Activated naive CD4-positive, alpha-beta T cell (primary cell): ENCODE results near the gene ICAM4.
A peak's percentile ranks its signal among the peaks of the same experiment; 100 is the strongest.
"Not testable (repeated sequence)": the region's sequence is repeated elsewhere in the genome, so short reads cannot be mapped to it uniquely, and the experiment has no call there.

ENCODE experiments used
- DNase-seq, 4 experiments: peaks; one replicate each; lab custom pipeline; 2025; lab: John Stamatoyannopoulos, UW

The ICAM4 gene

DNA sequence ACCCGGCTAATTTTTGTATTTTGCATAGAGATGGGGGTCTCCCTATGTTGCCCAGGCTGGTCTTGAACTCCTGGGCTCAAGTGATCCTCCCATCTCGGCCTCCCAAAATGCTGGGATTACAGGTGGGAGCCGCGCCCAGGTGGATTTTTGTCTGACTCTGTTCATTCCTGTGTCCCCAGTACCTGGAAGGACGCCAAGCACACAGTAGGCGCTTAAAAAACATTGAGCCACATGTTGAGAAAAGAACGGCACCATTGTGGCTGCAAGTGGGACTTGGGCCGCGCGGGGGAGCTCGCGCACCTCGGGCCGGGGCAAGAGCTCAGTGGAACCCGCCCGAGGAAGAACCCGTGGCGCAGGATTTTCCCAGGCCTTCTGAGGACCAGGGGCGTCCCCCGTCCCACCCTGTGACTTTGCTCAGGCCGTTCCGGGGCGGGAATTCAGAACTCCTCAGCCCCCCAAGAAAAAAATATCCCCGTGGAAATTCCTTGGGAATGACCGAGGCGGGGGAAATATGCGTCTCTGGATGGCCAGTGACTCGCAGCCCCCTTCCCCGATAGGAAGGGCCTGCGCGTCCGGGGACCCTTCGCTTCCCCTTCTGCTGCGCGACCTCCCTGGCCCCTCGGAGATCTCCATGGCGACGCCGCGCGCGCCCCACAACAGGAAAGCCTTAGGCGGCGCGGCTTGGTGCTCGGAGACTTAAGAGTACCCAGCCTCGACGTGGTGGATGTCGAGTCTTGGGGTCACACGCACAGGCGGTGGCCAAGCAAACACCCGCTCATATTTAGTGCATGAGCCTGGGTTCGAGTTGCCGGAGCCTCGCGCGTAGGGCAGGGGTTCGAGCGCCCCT, 17.2 kb upstream of the ICAM4 start:
- peak; percentile 66 to 87 (median 84) for DNase-seq

- DNase-seq = peak in 1 of 4 experiments; percentile 25
Measured at GRCh38 chr19:10270180-10270615, 16.6 kb upstream of the ICAM4 start.

DNA sequence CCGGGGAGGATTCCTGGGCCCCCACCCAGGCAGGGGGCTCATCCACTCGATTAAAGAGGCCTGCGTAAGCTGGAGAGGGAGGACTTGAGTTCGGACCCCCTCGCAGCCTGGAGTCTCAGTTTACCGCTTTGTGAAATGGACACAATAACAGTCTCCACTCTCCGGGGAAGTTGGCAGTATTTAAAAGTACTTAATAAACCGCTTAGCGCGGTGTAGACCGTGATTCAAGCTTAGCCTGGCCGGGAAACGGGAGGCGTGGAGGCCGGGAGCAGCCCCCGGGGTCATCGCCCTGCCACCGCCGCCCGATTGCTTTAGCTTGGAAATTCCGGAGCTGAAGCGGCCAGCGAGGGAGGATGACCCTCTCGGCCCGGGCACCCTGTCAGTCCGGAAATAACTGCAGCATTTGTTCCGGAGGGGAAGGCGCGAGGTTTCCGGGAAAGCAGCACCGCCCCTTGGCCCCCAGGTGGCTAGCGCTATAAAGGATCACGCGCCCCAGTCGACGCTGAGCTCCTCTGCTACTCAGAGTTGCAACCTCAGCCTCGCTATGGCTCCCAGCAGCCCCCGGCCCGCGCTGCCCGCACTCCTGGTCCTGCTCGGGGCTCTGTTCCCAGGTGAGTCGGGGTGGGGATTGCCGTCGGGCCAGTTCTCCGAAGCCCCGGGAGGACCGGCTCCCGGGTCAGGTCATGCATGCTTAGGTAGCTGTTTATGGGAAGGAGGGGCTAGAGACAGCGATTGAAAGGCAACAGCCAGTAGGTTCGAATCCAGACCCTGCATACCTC, 15.9 kb upstream of the ICAM4 start, which contains the start of gene ICAM1:
Gene ICAM1 (plus strand): TSS at position 505 of the 779 bp plus-strand sequence. CDS start 40 bp downstream, at position 545.
- peak in 3 of 4 experiments; percentile 37 to 58 (median 49) for DNase-seq

- DNase-seq = no peak
Measured at GRCh38 chr19:10271543-10272086, 15.1 kb upstream of the ICAM4 start.

DNA sequence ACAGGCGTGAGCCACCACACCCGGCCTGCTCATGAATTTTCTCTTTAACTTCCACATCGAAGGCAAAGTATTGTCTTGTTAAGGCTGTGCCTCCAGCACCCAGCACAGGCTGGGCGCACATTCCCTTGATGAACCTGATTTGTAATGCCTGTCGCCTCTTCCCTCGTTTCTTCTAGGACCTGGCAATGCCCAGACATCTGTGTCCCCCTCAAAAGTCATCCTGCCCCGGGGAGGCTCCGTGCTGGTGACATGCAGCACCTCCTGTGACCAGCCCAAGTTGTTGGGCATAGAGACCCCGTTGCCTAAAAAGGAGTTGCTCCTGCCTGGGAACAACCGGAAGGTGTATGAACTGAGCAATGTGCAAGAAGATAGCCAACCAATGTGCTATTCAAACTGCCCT, 12.2 kb upstream of the ICAM4 start:
- DNase-seq = no peak

DNA sequence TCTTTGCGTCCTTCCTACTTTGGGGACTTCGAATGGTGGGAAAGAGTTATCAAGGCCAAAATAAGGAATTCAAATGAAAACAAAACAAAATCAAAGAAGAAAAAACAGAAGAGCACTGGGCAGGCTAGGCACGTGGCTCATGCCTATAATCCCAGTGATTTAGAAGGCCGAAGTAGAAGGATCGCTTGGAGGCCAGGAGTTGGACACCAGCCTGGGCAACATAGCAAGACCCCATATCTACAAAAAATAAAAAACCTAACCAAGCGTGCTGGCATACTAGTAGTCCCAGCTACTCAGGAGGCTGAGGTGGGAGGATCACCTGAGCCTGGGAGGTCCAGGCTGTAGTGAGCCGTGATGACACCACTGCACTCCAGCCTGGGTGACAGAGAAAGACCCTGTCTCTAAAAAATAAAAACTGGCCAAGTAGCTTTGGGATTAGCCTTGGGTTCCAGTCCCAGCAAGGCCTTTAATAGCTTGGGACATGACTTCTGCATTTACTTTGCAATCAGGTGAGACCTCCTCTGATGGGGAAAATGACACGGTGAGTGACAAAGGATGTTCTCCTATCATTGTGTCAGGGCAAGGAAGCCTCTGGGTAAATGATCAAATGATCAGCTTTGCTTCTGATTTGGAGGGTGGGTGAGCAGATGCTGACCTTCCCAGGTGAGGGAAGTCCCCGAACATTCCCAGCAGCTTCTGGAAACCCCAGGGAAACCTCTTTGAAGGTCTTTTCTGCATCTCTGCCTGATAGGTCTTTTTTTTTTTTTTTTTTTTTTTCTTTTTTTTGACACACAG, 8.8 kb upstream of the ICAM4 start:
- no peak for DNase-seq

DNA sequence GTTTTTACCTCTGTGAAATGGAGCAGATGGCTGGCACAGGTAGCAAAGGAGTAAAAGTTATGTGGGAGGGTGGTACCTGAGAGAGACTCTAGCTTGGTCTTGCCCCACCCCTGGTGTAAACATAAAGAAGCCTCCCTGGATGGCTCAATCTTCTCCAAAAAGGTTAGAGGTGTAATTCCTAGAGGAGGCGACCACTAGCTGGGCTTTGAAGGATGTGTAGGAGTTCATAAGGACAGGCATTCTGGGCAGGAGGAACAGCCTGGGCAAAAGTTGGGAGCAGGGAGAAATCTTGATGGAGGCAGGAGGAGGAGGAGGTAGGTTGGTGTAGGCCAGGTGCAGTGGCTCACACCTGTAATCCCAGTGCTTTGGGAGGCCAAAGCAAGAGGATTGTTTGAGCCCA, 7.8 kb upstream of the ICAM4 start:
- no peak for DNase-seq

- DNase-seq = no peak
Measured at GRCh38 chr19:10279737-10280442, 6.9 kb upstream of the ICAM4 start.

GRCh38 chr19:10282043-10282442, 4.7 kb upstream of the ICAM4 start:
- DNase-seq = not testable (repeated sequence)

DNA sequence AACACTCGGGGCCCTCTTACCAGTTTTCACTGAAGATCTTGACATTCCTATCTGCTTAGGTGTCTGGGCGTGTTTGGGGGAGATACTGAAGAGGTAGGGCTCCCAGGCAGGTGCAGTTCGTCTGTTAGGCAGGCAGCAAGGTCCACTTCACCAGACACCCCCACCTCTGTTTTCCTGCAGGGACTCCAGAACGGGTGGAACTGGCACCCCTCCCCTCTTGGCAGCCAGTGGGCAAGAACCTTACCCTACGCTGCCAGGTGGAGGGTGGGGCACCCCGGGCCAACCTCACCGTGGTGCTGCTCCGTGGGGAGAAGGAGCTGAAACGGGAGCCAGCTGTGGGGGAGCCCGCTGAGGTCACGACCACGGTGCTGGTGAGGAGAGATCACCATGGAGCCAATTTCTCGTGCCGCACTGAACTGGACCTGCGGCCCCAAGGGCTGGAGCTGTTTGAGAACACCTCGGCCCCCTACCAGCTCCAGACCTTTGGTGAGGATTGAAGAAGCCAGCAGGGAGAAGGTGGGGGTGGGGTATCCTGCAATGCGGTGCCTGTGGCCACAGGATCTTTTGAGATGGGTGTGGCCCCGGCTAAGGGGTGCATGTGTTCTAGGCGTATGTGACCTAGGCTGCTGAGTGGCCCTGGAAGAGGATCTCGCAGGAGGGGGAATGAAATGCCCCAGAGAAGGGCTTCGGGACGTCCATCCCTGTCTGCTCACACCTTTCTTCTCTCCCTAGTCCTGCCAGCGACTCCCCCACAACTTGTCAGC, 3.3 kb upstream of the ICAM4 start:
- DNase-seq = no peak

DNA sequence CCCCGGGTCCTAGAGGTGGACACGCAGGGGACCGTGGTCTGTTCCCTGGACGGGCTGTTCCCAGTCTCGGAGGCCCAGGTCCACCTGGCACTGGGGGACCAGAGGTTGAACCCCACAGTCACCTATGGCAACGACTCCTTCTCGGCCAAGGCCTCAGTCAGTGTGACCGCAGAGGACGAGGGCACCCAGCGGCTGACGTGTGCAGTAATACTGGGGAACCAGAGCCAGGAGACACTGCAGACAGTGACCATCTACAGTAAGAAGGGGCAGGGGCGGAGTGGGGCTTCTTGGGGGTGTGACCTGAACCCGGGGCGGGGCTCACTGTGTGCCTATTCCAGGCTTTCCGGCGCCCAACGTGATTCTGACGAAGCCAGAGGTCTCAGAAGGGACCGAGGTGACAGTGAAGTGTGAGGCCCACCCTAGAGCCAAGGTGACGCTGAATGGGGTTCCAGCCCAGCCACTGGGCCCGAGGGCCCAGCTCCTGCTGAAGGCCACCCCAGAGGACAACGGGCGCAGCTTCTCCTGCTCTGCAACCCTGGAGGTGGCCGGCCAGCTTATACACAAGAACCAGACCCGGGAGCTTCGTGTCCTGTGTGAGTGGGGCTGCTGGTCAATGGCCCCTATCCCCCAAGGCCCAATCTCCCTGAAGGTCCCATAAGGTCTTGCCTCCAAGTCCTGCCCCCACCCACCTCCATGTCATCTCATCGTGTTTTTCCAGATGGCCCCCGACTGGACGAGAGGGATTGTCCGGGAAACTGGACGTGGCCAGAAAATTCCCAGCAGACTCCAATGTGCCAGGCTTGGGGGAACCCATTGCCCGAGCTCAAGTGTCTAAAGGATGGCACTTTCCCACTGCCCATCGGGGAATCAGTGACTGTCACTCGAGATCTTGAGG, 2.4 kb upstream of the ICAM4 start:
- no peak for DNase-seq

DNA sequence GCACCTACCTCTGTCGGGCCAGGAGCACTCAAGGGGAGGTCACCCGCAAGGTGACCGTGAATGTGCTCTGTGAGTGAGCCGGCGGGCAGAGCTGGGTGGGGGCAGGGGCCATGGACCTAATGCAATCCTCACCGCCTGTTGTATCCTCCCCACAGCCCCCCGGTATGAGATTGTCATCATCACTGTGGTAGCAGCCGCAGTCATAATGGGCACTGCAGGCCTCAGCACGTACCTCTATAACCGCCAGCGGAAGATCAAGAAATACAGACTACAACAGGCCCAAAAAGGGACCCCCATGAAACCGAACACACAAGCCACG, 1.8 kb upstream of the ICAM4 start:
- DNase-seq = no peak

- no peak for DNase-seq
Measured at GRCh38 chr19:10285393-10285792, 1.4 kb upstream of the ICAM4 start.

- DNase-seq = no peak
Measured at GRCh38 chr19:10288662-10289166, 2.0 kb downstream of the ICAM4 start.

DNA sequence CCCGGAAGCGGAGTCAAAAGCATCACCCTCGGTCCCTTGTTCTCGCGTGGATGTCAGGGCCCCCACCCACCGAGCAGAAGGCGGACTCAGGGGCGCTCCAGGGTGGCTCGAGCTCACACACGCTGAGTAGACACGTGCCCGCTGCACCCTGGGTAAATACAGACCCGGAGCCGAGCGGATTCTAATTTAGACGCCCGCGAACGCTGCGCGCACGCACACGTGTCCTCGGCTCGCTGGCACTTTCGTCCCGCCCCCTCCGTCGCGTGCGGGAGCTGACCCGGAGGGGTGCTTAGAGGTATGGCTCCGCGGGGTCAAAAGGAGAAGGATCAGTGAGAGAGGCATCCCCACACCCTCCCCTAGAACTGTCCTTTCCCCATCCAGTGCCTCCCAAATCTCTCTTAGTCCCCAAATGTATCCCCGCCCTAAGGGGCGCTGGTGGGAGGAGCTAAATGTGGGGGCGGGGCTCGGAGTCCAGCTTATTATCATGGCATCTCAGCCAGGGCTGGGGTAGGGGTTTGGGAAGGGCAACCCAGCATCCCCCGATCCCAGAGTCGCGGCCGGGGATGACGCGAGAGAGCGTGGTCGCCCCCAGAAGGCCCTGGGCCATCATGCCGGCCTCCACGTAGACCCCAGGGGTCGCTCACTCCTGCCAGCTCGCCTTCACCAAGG, 2.5 kb downstream of the ICAM4 start:
- DNase-seq = peak in 3 of 4 experiments; percentile 30 to 51 (median 32)

DNA sequence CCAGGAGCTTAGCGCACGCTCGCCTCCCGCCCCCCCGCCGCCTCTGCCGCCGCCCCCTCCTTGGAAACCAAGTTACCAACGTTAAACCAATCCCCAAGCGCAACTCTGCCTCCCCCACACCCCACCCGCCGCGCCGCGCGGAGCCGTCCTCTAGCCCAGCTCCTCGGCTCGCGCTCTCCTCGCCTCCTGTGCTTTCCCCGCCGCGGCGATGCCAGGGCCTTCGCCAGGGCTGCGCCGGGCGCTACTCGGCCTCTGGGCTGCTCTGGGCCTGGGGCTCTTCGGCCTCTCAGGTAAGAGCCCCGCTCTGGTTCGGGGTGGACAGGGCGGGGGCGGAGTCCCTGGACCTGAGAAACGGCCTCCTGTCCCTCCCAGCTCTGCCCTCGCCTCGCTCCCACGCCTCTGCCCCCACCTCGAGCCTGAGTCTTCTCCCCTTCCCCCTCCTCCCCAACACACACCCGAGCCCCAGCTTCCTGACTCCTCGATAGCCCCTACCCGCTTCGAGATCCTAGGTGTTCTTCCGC, 3.1 kb downstream of the ICAM4 start, which contains the start of gene ICAM5:
Gene ICAM5 (plus strand): TSS at position 117 of the 521 bp plus-strand sequence. CDS start 92 bp downstream, at position 209.
- DNase-seq = peak in 1 of 4 experiments; percentile 13

- no peak for DNase-seq
Measured at GRCh38 chr19:10290357-10290875, 3.7 kb downstream of the ICAM4 start.
